Activated CD4-positive, alpha-beta T cell treated with anti-CD3 and anti-CD28 coated beads, Interleukin-2, amount 50 U/mL, for 24 hours (primary cell): Measurements from ENCODE around the gene HM13.
"Not testable (repeated sequence)": the region's sequence is repeated elsewhere in the genome, so short reads cannot be mapped to it uniquely, and the experiment has no call there.

Experiments
- DNase-seq, 2 donors: peaks; one replicate each; pipeline ENCODE4 v3.0.0-alpha.2; 2020; ENCODE audit warnings: low read depth in 1 of 2, low spot score in 1 of 2

HM13 gene

DNA sequence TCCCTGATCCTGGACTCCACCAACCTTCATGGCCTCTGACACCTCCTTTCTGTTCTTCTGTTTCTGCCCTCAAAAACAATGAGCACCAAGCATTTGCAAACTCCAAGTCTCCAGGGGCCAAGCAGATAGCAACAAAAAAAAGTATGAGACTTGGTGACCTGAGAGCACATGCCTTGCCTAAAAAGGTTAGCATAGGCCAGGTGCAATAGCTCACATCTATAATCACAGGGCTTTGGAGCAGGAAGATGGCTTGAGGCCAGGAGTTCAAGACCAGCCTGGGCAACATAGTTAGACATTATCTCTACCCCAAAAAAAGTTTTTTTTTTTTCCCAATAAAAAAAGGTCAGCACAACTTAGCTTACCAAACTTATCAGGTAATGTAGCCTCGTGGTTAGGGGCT, 13.7 kb upstream of the HM13 start:
- DNase-seq: no peak

DNA sequence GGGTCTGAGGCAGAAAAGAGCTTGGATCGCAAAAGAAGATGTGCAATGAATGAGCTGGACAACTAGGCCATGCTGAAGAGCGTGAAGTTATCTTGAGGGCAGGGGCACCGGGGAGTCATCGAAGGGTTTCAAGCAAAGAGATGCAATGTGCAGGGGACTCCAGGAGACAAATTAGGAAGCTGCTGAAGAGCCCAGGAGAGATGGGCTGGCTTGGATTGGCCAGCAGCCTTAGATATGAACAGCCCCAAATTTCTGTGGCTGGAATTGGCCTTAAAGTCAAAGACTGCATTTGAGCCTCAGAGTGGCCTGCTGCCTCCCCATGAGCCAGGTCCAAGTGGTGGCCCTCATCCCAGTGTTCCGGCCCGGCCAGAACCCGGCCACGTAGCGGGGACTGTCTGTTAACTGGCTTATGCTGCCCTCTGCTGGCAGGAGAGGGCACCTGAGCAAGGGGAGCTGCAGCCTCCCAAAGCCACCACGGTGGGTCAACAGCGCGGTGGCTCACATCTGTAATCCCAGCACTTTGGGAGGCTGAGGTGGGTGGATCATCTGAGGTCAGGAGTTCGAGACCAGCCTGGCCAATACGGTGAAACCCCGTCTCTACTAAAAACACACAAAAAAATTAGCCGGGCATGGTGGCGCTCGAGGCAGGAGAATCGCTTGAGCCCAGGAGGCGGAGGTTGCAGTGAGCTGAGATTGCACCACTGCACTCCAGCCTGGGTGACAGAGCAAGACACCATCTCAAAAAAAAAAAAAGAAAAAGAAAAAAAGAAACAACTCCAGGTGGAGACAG, 11.2 kb upstream of the HM13 start:
- peak; percentile 59 to 74 for DNase-seq

DNA sequence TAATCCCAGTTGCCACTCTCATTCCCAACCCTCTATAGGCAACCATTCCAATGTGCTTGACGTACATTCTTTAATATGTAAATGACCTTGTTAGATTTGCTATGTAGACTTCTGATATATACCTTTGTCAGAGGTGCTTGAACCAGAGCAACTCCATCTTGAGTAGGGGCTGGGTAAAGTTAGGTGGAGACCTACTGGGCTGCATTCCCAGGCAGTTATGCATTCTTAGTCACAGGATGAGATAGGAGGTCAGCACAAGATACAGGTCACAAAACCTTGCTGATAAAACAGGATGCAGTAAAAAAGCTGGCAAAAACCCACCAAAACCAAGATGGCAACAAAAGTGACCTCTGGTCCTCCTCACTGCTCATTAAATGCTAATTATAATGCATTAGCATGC, 8.3 kb upstream of the HM13 start:
- DNase-seq: no peak

DNA sequence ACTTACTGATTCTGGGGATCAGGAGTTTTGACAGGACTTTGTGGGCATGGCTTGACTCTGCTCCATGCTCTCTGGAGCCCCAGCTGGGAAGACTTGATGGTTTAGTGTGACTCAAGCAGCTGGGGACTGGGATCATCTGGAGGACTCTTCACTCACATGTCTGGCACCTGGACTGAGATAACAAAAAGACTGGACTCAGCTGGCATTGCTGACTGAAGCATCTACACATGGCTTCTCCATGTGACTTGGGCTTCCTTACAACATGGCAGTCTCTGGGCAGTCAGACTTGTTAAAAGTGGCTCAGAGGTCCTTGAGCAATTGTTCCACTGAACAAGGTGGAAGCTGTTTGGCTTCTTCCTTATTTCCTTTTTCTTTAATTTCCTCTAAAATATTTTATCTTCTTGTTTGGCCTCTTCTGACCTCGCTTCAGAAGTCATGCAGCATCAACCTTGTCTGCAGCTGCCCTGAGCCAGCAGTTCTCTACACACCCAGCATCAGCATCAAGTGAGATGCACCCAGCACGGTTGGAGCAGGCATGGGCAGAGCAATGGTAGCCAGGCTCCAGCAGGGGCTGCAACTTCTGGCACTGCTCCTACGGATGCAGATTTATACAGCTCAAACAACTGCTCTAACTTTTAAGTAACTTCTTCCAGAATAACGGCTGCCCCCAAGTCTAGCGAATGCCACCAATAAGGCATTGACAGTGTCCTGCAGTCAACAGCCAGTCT, 5.6 kb upstream of the HM13 start:
- no peak for DNase-seq

DNA sequence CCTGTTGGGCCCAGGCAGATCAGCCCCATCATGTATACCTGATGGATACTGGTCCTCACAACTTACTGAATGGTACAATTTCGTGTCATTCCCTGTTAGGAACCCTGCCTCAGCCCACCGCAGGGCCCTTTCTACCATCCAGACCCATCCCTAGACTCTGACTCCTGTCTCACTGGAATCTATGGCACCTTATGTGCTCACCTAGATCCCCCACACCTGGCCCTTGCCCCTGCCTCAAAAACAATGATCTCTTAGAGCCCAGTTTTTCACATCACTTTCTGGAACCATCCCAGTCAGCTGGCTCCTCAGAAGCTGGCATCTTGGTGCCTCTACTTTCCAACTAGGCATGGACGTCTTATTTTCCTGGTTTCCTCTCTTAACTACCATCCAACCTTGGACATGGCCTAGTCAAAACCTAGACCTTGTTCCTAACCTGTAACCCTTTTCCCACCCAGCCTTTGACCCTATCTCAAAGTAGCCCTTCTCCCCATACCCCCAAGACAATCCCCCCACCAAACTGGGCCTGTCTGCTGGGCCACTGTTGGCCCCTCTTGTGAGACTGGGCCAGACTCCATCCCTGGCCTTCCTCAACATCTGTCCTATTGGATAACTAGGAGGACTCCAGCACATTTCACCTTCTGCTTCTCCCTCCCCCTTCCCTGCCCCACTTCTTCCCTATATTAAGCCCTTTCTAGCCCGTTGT, 981 bp downstream of the HM13 start:
- DNase-seq: no peak

DNA sequence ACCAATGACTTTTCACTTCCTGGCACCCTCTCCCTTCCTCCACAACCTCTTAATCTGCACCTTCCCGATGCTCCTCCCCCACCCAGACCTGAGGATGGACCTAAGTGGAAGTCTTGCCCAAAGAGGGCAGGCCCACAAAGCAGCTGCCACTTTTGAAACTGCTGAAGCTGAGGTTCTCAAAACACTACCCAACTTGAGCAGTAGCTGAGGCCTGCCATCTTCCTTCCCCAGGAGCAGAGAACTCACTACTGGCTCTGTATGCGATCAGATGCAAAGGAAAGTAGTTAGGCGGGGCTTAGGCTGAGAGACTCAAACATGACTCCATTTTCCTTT, 1.5 kb downstream of the HM13 start:
- no peak for DNase-seq

DNA sequence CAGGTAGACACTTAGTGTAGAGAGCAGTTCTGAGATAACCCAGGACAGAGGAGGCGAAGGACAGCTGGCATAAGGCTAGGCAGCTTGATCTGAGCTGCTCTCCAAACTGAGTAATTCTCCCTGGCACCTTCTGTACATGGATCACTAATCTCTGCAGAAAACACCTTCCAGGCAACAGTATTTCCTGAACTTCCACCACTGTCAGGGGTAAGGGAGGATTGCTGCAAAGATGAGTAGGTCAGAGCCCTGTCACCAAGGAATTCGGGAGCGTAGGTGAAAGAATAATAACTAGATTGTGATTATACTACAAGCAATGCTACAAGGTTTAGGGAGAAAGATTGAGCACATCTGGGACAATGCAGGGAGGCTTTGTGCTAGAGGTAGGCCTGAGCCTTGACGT, 1.9 kb downstream of the HM13 start:
- DNase-seq: no peak

DNA sequence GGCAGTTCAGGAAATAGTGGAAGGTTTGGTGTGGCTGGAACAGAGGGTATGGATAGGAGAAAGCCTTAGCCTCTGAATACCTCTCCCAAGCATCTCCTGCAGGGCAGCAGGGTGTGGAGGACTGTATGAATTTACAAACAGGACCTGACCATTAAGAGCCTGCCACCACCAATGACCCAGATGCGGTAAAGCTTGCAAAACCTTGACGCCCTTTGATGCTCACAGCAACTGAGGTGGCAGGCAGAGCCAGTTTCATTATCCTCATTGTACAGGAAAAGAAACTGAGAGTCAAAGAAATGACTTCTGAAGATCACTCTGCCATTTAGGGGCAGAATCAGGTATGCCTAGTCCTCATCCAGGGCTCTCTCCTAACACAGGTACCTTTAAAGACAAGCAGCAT, 2.4 kb downstream of the HM13 start:
- DNase-seq: no peak

DNA sequence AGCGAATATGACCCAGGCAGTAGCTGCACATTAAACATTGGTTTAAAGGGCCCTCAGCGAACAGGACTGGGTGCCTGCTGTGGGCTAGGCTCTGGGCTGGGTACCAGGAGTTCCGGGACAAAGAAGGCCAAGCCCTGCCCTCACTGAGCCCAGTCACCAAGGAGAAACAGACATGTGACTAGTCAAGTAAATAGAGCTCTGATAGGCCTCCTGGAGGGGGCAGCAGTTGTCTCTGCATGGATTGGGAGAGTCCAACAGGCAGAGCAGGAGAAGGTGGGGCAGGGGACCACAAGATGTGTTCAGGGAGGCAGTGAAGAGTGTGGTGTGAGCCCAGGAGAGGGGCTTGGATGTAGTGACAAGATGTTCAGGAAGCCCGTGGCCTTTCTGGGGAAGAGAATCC, 3.1 kb downstream of the HM13 start:
- no peak for DNase-seq

DNA sequence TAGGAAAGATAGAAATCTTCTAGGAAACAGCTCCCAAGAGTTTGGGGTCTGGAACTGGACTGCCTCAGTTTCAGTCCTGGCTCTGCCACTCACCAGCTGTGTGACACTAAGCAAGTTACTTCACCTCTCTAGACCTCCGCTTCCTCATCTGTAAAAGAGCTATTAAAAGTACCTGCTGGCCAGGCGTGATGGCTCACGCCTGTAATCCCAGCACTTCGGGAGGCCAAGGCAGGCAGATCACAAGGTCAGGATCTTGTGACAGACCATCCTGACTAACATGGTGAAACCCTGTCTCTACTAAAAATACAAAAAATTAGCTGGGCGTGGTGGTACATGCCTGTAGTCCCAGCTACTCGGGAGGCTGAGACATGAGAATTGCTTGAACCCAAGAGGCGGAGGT, 7.0 kb downstream of the HM13 start:
- DNase-seq: not testable (repeated sequence)

DNA sequence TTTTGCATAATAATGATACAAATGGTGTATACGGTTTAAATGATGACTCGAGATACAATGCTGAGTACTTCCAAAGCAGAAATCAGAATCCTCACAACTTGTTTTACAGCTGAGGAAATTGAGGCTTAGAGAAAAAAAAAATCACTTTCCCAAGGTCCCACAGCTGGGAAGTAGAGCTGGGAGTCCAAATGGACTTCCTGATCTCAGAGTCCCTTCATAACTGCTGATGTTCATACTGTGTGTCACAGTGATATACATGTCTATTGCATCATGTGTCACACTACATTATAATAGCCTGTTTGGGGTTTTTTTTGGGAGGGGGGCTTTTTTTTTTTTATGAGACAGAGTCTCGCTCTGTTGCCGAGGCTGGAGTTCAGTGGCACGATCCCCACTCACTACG, 8.5 kb downstream of the HM13 start:
- no peak for DNase-seq

DNA sequence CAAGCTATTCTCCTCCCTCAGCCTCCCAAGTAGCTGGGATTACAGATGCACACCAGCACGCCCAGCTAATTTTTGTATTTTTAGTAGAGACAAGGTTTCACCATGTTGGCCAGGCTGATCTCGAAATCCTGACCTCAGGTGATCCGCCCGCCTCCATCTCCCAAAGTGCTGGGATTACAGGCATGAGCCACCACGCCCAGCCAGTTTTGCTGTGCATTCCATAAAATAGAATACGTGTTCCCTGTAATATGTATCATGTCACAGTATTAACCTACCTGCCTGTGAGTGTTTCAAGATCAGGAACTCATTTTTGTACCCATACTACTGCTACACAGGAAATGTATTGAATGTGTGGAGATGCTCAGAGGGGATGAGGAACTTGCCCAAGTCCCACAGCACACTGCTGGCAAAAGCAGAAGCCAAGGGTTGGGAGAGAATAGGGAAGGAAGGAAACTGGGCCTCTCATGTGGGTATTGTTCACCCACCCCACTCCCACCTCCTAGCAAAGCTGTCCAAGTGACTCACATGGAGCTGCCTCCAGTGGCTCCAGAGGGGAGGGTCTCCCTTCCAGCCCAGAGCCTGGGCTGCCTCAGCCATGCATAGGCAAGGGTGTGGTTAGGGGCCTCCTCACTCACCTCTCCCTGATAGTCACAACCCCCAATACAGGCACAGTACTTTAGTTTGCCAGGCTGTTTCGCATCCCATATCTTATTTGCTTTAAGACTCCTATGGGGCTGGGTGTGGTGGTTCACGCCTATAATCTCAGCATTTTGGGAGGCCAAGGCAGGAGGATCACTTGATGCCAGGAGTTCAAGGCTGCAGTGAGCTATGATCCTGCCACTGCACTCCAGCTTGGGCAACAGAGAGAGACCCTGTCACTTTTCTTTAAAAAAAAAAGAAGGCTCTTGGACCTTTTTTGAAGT, 9.4 kb downstream of the HM13 start:
- no peak for DNase-seq

DNA sequence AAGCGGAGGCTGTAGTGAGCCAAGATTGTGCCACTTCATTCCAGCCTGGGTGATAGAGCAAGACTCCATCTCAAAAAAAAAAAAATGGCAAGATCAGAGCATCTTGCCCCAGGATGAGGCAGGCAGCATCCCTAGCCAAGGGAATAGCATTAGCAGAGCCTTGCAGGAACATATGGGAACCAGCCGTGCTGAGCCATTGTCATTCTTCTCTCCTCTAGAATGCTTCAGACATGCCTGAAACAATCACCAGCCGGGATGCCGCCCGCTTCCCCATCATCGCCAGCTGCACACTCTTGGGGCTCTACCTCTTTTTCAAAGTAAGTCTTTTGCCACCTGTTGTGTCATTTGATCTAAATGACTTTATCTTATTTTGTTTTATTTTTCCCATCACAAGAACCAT, 13.0 kb downstream of the HM13 start:
- DNase-seq: no peak

DNA sequence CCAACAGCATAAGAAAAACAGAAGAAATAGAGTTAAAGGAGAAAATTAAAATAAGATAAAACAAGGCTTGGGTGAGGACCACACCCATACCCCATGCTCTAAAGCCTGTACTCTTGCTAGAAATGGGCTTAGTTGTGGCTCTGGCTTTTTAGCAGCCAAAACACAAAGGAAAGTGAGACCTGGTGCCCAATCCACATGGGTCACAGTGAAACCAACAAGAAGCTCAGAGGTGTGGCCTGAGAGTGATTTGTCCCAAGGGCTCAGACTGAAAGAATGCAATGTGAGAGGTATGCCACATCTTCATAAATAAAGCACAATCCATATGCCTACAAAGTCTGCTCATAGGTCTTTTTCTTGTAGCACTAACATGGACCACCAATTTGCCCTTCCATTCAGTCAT, 21.1 kb downstream of the HM13 start:
- DNase-seq: no peak

DNA sequence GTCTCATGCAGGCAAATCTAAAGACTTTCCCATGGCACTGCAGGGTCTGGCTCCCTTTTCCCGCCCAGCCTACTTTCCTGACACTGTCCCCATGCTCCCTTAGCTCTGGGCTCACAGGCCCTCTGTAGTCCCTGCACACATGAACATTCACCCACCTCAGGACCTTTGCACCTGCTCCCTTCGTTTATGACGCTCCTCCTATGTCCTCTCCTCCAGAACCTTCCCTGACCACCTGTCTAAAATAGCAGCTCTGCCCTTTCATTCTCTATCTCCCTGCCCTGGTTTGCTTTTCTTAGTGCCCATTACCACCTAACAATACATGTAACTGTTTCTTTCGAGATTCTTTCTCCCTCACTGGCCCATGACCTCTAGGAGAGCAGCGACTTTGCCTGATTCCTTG, 22.3 kb downstream of the HM13 start:
- no peak for DNase-seq

DNA sequence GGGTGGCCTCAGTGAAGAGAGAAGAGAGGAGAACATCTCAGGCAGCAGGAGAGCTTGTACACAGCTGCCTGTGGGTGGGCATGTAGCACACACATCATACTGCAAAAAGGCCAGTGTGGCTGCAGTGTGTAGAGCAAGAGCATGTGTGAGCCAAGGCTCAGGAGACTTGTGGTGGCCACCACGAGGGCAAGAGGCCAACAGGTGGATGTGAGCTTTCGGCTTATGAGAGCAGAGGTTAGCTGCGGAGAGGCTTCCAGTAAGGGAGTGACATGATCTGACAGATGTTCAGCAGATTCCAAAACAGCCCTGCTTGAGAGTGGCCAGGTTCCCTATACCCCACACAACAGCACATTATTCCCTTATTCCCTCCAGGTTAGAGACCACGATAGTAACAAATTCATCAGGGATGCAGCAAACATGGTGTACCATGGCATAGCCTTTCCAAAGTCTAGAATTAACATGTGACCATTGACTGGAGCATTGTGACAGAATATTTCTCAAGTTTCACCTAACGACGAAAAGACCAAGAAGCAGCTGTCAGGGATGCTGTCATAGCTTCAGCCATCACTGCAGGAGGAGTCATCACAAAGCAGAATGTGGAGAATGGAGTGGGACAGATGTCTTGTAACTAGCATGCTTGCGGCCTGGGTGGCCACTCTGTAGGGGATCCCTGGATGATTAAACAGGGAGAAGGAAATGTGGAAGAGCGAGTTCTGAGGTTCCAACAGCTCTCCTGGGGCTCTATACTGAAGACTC, 23.1 kb downstream of the HM13 start:
- no peak for DNase-seq

DNA sequence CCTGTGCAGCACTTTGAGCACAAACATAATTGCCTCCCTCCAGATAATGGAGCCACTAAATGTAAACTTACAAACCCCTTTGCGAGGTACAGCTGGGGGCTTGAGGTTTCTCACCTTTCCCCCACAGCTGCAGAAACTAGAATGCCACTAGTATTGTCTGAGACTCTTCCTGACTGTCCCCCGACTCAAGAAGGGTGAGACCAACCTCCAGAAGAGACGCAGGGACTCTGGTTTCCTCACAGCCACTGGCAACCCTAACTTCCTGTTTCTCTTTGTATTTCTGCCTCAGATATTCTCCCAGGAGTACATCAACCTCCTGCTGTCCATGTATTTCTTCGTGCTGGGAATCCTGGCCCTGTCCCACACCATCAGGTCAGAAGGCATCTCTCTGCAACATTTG, 23.6 kb downstream of the HM13 start:
- no peak for DNase-seq

DNA sequence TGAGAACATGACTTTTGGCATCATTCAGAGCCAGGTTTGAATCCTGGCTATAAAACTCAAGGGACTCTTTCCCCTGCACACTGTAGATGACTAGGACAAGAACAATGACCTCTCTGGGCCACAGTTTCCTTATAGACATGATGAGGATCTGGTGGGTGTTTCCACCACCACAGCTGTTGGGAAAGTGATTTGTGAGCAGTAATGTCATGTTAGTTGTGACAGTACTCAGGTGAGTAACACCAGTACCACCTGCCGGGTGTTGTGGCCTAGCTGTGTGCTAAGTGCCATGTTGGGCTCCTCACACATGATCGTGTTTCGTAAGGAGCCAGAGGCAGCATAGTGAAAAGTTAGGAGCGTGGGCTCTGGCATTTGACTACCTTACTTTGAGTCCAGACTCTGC, 24.1 kb downstream of the HM13 start:
- DNase-seq: no peak

DNA sequence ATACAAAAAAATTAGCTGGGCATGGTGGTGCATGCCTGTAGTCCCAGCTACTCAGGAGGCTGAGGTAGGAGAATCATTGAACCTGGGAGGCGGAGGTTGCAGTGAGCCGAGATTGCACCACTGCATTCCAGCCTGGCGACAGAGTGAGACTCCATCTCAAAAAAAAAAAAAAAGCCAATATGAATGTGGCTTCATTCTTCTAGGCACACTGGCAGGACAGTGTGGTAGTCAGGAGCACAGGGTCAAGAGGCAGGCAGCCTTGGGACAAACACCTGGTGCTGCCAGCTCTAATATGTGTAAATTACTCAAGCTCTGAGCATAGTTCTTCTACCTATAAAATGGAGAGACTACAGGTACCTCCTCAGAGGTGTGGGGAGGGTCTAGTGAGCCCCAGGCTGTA, 25.4 kb downstream of the HM13 start:
- not testable (repeated sequence) for DNase-seq

DNA sequence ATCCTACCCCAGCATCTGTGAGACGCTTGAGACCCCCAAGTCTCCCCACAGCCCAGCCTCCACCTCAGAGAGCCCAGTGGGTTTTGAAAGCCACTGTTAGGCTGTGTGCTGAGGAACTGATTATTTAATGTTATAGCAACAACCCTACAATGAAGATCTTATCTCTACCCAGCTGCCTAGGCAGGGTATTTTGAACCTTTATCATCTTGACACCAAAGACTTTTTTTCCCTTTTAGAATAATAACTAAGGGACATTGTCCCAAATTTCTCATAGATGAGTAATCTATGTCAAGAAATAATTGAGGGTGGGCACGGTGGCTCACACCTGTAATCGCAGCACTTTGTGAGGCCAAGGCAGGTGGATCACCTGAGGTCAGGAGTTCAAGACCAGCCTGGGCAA, 26.2 kb downstream of the HM13 start:
- no peak for DNase-seq
